ENCODE measurements around the gene ZYX. TPM values are rescaled to one million over a fixed set of nuclear protein-coding genes. Genes with fewer than 3 reads are reported as not detected.

The ZYX gene
- total RNA-seq, 2 donors from 2014 or later, result 81.6 to 114 TPM

GRCh38 chr7:143369678-143370651 is 11.2 kb upstream of the ZYX start:
- H3K27ac Mint-ChIP-seq, result no peak overlapping the region
- no peak for ATAC-seq
- H3K4me1 Mint-ChIP-seq (ENCODE audit: low read depth in 2 of 2), result peaks cover 31 to 39% of the 10 kb centered on the region in 2 donors
- no peak for DNase-seq (ENCODE audit: low spot score)
- H3K4me3 Mint-ChIP-seq, result no peak overlapping the region
- H3K27me3 Mint-ChIP-seq, result peaks cover 3 to 6% of the 10 kb centered on the region in 2 donors
- no peaks in the 10 kb centered on the region for H3K9me3 Mint-ChIP-seq
- H3K36me3 Mint-ChIP-seq, result no peaks in the 10 kb centered on the region

GRCh38 chr7:143372070-143372469 is 9.1 kb upstream of the ZYX start:
- Mint-ChIP-seq H3K27ac (peak overlapping the region; percentile 78 to 86), H3K4me3 (peak overlapping the region; percentile 69), H3K4me1 (ENCODE audit: low read depth in 2 of 2) (peaks cover 51 to 60% of the 10 kb centered on the region in 2 donors), H3K27me3 (no peaks in the 10 kb centered on the region), H3K9me3 (no peaks in the 10 kb centered on the region), H3K36me3 (no peaks in the 10 kb centered on the region)
- DNase-seq (ENCODE audit: low spot score) (peak; percentile 77), ATAC-seq (peak; percentile 78)

- Mint-ChIP-seq H3K27ac (peak overlapping the region; percentile 93 to 95), H3K9me3 (no peaks in the 10 kb centered on the region), H3K36me3 (no peaks in the 10 kb centered on the region), H3K27me3 (no peaks in the 10 kb centered on the region), H3K4me3 (peak overlapping the region; percentile 30), H3K4me1 (ENCODE audit: low read depth in 2 of 2) (peaks cover 59 to 69% of the 10 kb centered on the region in 2 donors)
- ATAC-seq, result no peak
- peak; percentile 35 for DNase-seq (ENCODE audit: low spot score)
These were observed 7.8 kb upstream of the ZYX start for GRCh38 chr7:143373255-143373794.

- Mint-ChIP-seq H3K4me1 (ENCODE audit: low read depth in 2 of 2) (peaks cover 71 to 81% of the 10 kb centered on the region in 2 donors), H3K36me3 (no peaks in the 10 kb centered on the region), H3K9me3 (no peaks in the 10 kb centered on the region), H3K4me3 (peak overlapping the region; percentile 74), H3K27me3 (no peaks in the 10 kb centered on the region), H3K27ac (peak overlapping the region; percentile 93 to 95)
- no peak for ATAC-seq
- no peak for DNase-seq (ENCODE audit: low spot score)
These were observed 6.6 kb upstream of the ZYX start for GRCh38 chr7:143374561-143374960.

- peak overlapping the region; percentile 74 for H3K4me3 Mint-ChIP-seq
- H3K27me3 Mint-ChIP-seq, result no peaks in the 10 kb centered on the region
- peak; percentile 82 to 83 for ATAC-seq
- H3K4me1 Mint-ChIP-seq (ENCODE audit: low read depth in 2 of 2), result peaks cover 76 to 87% of the 10 kb centered on the region in 2 donors
- H3K27ac Mint-ChIP-seq, result peak overlapping the region; percentile 93 to 95
- DNase-seq (ENCODE audit: low spot score), result peak; percentile 75
- no peaks in the 10 kb centered on the region for H3K36me3 Mint-ChIP-seq
- H3K9me3 Mint-ChIP-seq, result no peaks in the 10 kb centered on the region
These were observed 5.7 kb upstream of the ZYX start for GRCh38 chr7:143375298-143376034.

GRCh38 chr7:143376396-143376795 is 4.7 kb upstream of the ZYX start:
- no peaks in the 10 kb centered on the region for H3K9me3 Mint-ChIP-seq
- DNase-seq (ENCODE audit: low spot score), result peak; percentile 64
- H3K27ac Mint-ChIP-seq, result peak overlapping the region; percentile 93 to 95
- H3K4me3 Mint-ChIP-seq, result peak overlapping the region; percentile 74
- ATAC-seq, result no peak
- H3K36me3 Mint-ChIP-seq, result no peaks in the 10 kb centered on the region
- no peaks in the 10 kb centered on the region for H3K27me3 Mint-ChIP-seq
- H3K4me1 Mint-ChIP-seq (ENCODE audit: low read depth in 2 of 2), result peaks cover 70 to 79% of the 10 kb centered on the region in 2 donors

- Mint-ChIP-seq H3K27me3 (no peaks in the 10 kb centered on the region), H3K36me3 (no peaks in the 10 kb centered on the region), H3K4me3 (peak overlapping the region; percentile 94), H3K9me3 (no peaks in the 10 kb centered on the region), H3K4me1 (ENCODE audit: low read depth in 2 of 2) (peaks cover 50 to 53% of the 10 kb centered on the region in 2 donors), H3K27ac (peak overlapping the region; percentile 93 to 99)
- ATAC-seq, result no peak
- DNase-seq (ENCODE audit: low spot score), result peak; percentile 54
These were observed 1.4 kb upstream of the ZYX start for GRCh38 chr7:143379611-143380259.

- peak; percentile 64 to 66 for ATAC-seq
- Mint-ChIP-seq H3K4me1 (ENCODE audit: low read depth in 2 of 2) (peaks cover 45 to 48% of the 10 kb centered on the region in 2 donors), H3K27me3 (no peaks in the 10 kb centered on the region), H3K27ac (peak overlapping the region; percentile 93 to 99), H3K9me3 (no peaks in the 10 kb centered on the region), H3K36me3 (no peaks in the 10 kb centered on the region), H3K4me3 (peak overlapping the region; percentile 94)
- DNase-seq (ENCODE audit: low spot score), result peak; percentile 80
These were observed 892 bp upstream of the ZYX start for GRCh38 chr7:143380260-143380645.

- Mint-ChIP-seq H3K4me3 (peak overlapping the region; percentile 94), H3K27ac (peak overlapping the region in 1 of 2 donors; percentile 12), H3K9me3 (no peaks in the 10 kb centered on the region), H3K4me1 (ENCODE audit: low read depth in 2 of 2) (peaks cover 32 to 34% of the 10 kb centered on the region in 2 donors), H3K36me3 (no peaks in the 10 kb centered on the region), H3K27me3 (no peaks in the 10 kb centered on the region)
- ATAC-seq (no peak), DNase-seq (ENCODE audit: low spot score) (peak; percentile 56)
These were observed 431 bp downstream of the ZYX start for GRCh38 chr7:143381427-143382125.

- no peaks in the 10 kb centered on the region for H3K9me3 Mint-ChIP-seq
- peaks cover 25 to 29% of the 10 kb centered on the region in 2 donors for H3K4me1 Mint-ChIP-seq (ENCODE audit: low read depth in 2 of 2)
- no peaks in the 10 kb centered on the region for H3K27me3 Mint-ChIP-seq
- H3K27ac Mint-ChIP-seq, result peak overlapping the region in 1 of 2 donors; percentile 12
- no peaks in the 10 kb centered on the region for H3K36me3 Mint-ChIP-seq
- no peak for ATAC-seq
- peak; percentile 31 for DNase-seq (ENCODE audit: low spot score)
- peak overlapping the region; percentile 94 for H3K4me3 Mint-ChIP-seq
These were observed 1.1 kb downstream of the ZYX start for GRCh38 chr7:143382126-143382790.

GRCh38 chr7:143382791-143383641 is 1.9 kb downstream of the ZYX start:
- H3K27me3 Mint-ChIP-seq, result no peaks in the 10 kb centered on the region
- ATAC-seq (no peak), DNase-seq (ENCODE audit: low spot score) (peak; percentile 44)
- peak overlapping the region; percentile 94 for H3K4me3 Mint-ChIP-seq
- H3K27ac Mint-ChIP-seq, result peak overlapping the region in 1 of 2 donors; percentile 12
- peaks cover 21 to 26% of the 10 kb centered on the region in 2 donors for H3K4me1 Mint-ChIP-seq (ENCODE audit: low read depth in 2 of 2)
- no peaks in the 10 kb centered on the region for H3K9me3 Mint-ChIP-seq
- H3K36me3 Mint-ChIP-seq, result no peaks in the 10 kb centered on the region

GRCh38 chr7:143383642-143383957 is 2.5 kb downstream of the ZYX start:
- Mint-ChIP-seq H3K27ac (no peak overlapping the region), H3K9me3 (no peaks in the 10 kb centered on the region), H3K36me3 (no peaks in the 10 kb centered on the region), H3K4me3 (no peak overlapping the region), H3K27me3 (no peaks in the 10 kb centered on the region), H3K4me1 (ENCODE audit: low read depth in 2 of 2) (peaks cover 15 to 20% of the 10 kb centered on the region in 2 donors)
- no peak for DNase-seq (ENCODE audit: low spot score)
- no peak for ATAC-seq
